Esophagus muscularis mucosa (tissue), 4 donors: ENCODE results near the gene CHMP1A. TPM values are rescaled to one million over a fixed set of nuclear protein-coding genes. Genes with fewer than 3 reads are reported as not detected.

Experiments used
- DNase-seq: peaks from one replicate; pipeline ENCODE4 v3.0.0-alpha.2; 2017; ENCODE audit errors: extremely low spot score
- H3K27ac ChIP-seq, 4 donors: fragments of 200-600 bp; sonication (generic); replicated peaks in 1 of 4; 1 replicate in 3 of 4; 2 replicates in 1 of 4; pipeline ENCODE4 v1.5.1; 2016 to 2019; ENCODE audit warnings: mild to moderate bottlenecking in 1 of 4
- H3K27me3 ChIP-seq, 4 donors: fragments of 200-600 bp; sonication (generic); one replicate each; pipeline versions ENCODE4 v1.5.1 to v1.6.0; 2016 to 2019
- H3K36me3 ChIP-seq, 4 donors: fragments of 200-600 bp; sonication (generic); one replicate each; pipeline ENCODE4 v1.5.1; 2016 to 2019
- H3K4me1 ChIP-seq, 4 donors: fragments of 200-600 bp; sonication (generic); one replicate each; pipeline ENCODE4 v1.5.1; 2016 to 2019
- H3K4me3 ChIP-seq, 4 donors: fragments of 200-600 bp; sonication (generic); 1 replicate in 2 of 4; 2 replicates in 2 of 4; pipeline ENCODE4 v1.5.1; 2016 to 2019; ENCODE audit warnings: mild to moderate bottlenecking in 4 of 4, moderate library complexity in 1 of 4
- H3K9me3 ChIP-seq, 4 donors: fragments of 200-600 bp; sonication (generic); 1 replicate in 3 of 4; 2 replicates in 1 of 4; pipeline ENCODE4 v1.5.1; 2016 to 2019
- CTCF ChIP-seq, 3 experiments: fragments of 200-600 bp in 2 of 3; fragments of 450-650 bp in 1 of 3; sonication (generic) in 2 of 3; IDR thresholded peaks; one replicate each; pipeline ENCODE4 v1.5.1; 2017 to 2019; ENCODE audit warnings: antibody characterized with exemption in 3 of 3, mild to moderate bottlenecking in 2 of 3, moderate library complexity in 1 of 3
- EP300 ChIP-seq: sonication (generic); formaldehyde crosslinking; IDR thresholded peaks from one replicate; pipeline ENCODE4 v1.6.1; 2017; ENCODE audit warnings: antibody characterized with exemption
- POLR2A ChIP-seq: fragments of 450-650 bp; IDR thresholded peaks from one replicate; pipeline ENCODE4 v1.6.1; 2017; ENCODE audit warnings: antibody characterized with exemption, moderate library complexity, mild to moderate bottlenecking, low read depth
- POLR2AphosphoS5 ChIP-seq, 2 donors: sonication (generic); formaldehyde crosslinking; IDR thresholded peaks; one replicate each; pipeline ENCODE4 v1.6.1; 2017; ENCODE audit warnings: antibody characterized with exemption in 2 of 2
- WGBS: methylation state at CpG from one replicate; pipeline ENCODE4 v1.1.5; 2018; 5-methylcytosine and 5-hydroxymethylcytosine counted together
- intact Hi-C: fragments of 100-400 bp; cut with DNase I; formaldehyde crosslinking; loops from one replicate; pipeline ENCODE4 v1.15.1; 2023
- total RNA-seq, 4 donors: library from RNA; depleted of rRNA; stranded (reverse); fragments of >200 nt; gene quantifications; one replicate each; pipeline versions ENCODE4 v1.1.0 to v1.2.1, GENCODE V29; 2016

CHMP1A gene
- total RNA-seq, 4 donors from 2014 or later = 71.8 to 117 (median 87.8) TPM

DNA sequence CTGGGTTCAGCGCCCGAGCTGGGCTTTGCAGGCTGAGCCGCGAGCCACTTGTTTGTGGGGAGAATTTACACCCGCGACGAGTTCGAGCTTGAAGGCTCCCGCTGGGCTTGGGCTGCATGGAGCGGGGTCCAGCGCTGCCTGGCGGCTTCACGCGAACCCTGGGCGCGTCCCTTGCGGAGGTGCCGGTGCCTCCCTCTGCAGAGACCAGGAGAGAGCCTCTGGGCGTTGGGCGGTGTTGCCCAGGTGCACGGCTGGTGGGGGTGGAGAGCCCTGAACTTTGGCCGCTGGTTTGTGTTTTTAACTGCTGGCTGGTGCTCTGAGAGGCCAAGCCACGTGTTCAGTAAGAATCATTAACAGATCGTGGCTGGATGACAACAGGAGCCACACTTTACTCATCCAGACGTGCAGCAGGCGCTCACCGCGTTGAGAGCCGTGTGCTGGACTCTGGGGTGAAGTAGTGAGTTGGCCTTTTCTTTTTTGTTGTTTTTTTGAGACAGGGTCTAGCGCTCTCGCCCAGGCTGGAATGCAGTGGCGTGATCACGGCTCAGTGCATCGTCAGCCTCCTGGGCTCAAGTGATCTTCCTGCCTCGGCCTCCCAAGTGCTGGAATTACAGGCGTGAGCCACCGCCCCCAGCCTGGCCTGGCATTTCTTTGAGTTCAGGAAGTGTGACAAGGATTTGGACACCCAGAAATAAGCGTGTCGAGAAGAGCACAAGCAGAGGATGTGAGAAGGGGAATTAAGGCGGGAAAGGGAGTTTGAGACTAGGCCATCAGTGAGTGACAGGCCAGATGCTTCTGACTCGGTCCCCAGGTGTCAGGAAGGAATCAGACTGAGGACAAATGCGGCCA is 29.8 kb upstream of the CHMP1A start:
- H3K4me1 ChIP-seq = peaks cover 9 to 21% (median 18%) of the 10 kb centered on the region in 4 donors
- DNase-seq = no peak
- H3K27ac ChIP-seq = peak overlapping the region; percentile 83 to 93 (median 88)
- peaks cover 15 to 34% (median 27%) of the 10 kb centered on the region in 4 donors for H3K36me3 ChIP-seq
- TF ChIP-seq EP300 (no peak), CTCF (IDR thresholded peaks at IDR 0.05) (no peak), POLR2A (no peak), POLR2AphosphoS5 (IDR thresholded peaks at IDR 0.05) (no peak)
- peak overlapping the region; percentile 86 to 99 (median 94) for H3K4me3 ChIP-seq
- no peaks in the 10 kb centered on the region for H3K9me3 ChIP-seq
- 24% methylated on average over 24 of the region's 42 CpGs for WGBS
- intact Hi-C loops = no loop called here
- H3K27me3 ChIP-seq = no peaks in the 10 kb centered on the region

GRCh38 chr16:89686520-89687091 is 29.1 kb upstream of the CHMP1A start, which contains the start of gene CDK10:
TSS of gene CDK10 (plus strand) at chr16:89686689. CDS start at chr16:89686711, 22 bp downstream.
- 4% methylated on average over 5 of the region's 67 CpGs for WGBS
- peaks cover 9 to 27% (median 19%) of the 10 kb centered on the region in 4 donors for H3K36me3 ChIP-seq
- H3K9me3 ChIP-seq = no peaks in the 10 kb centered on the region
- TF ChIP-seq CTCF (IDR thresholded peaks at IDR 0.05) = no peak
- peak; percentile 81 to 91 for TF ChIP-seq POLR2AphosphoS5 (IDR thresholded peaks at IDR 0.05)
- TF ChIP-seq POLR2A = peak; percentile 5
- DNase-seq = peak; percentile 96
- intact Hi-C loops = no loop called here
- peak within 1 kb of the TSS; percentile 86 to 99 (median 94) for H3K4me3 ChIP-seq
- peaks cover 9 to 21% (median 18%) of the 10 kb centered on the region in 4 donors for H3K4me1 ChIP-seq
- no peaks in the 10 kb centered on the region for H3K27me3 ChIP-seq
- H3K27ac ChIP-seq = peak within 1 kb of the TSS; percentile 83 to 93 (median 88)

GRCh38 chr16:89685916-89686315 is 28.4 kb upstream of the CHMP1A start:
- peak overlapping the region in 3 of 4 donors; percentile 86 to 96 (median 91) for H3K4me3 ChIP-seq

DNA sequence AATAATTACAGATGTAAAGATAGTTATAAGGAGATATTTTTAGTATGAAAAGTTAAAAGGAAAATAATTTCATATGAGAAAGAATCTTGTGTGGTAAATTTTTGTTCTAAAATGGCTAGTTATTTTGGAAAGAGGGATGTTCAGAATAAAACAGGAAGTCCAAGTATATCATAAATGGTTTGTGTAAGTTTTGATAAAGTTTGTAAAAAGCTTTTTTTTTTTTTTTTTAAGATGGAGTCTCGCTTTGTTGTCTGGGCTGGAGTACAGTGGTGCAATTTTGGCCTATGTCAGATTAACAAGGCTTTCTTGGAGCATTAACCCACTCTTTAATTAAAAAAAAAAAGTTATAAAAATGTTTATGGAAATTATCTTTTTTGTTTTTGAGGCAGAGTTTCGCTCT is 20.8 kb upstream of the CHMP1A start:
- DNase-seq = no peak
- WGBS = 98% methylated on average over 2 of the region's 2 CpGs
- Histone ChIP-seq H3K36me3 (no peaks in the 10 kb centered on the region), H3K9me3 (no peaks in the 10 kb centered on the region), H3K27me3 (no peaks in the 10 kb centered on the region), H3K4me3 (no peak overlapping the region), H3K27ac (no peak overlapping the region), H3K4me1 (no peaks in the 10 kb centered on the region)
- intact Hi-C loops = no loop called here
- no peak for TF ChIP-seq POLR2A
- no peak for TF ChIP-seq CTCF (IDR thresholded peaks at IDR 0.05)
- TF ChIP-seq POLR2AphosphoS5 (IDR thresholded peaks at IDR 0.05) = no peak
- no peak for TF ChIP-seq EP300

More at GRCh38 chr16:89685916-89686315, 28.4 kb upstream of the CHMP1A start:
- H3K36me3 ChIP-seq = peaks cover 3 to 20% (median 13%) of the 10 kb centered on the region in 4 donors
- no peak overlapping the region for H3K27ac ChIP-seq
- TF ChIP-seq CTCF (IDR thresholded peaks at IDR 0.05) (no peak), POLR2AphosphoS5 (IDR thresholded peaks at IDR 0.05) (no peak), POLR2A (no peak), EP300 (no peak)
- no peaks in the 10 kb centered on the region for H3K27me3 ChIP-seq
- no CpG with 5 or more reads among the region's 1 CpG for WGBS
- intact Hi-C loops = no loop called here
- DNase-seq = no peak
- H3K4me1 ChIP-seq = peaks cover 9 to 21% (median 18%) of the 10 kb centered on the region in 4 donors
- H3K9me3 ChIP-seq = no peaks in the 10 kb centered on the region
